Fibroblast of lung (primary cell): ENCODE results near the gene SFMBT2. TPM values are rescaled to one million over a fixed set of nuclear protein-coding genes. Genes with fewer than 3 reads are reported as not detected.

Source experiments
- DNase-seq, 2 donors: peaks; one replicate each; pipeline versions ENCODE4 v3.0.0 to v3.0.0-alpha.2; 2010; ENCODE audit warnings: low read depth in 2 of 2
- H2AFZ ChIP-seq: 2 replicates; pipeline ENCODE4 v1.5.1; 2012; ENCODE audit warnings: low read length, control low read depth, inconsistent platforms
- H3K27ac ChIP-seq: 2 replicates; pipeline ENCODE4 v1.5.1; 2011; ENCODE audit warnings: low read length, control low read depth; ENCODE audit not compliant: insufficient read depth
- H3K27me3 ChIP-seq: 2 replicates; pipeline ENCODE4 v1.5.1; 2011; ENCODE audit warnings: mild to moderate bottlenecking, low read length; ENCODE audit not compliant: control insufficient read depth, insufficient read depth
- H3K36me3 ChIP-seq: 2 replicates; pipeline ENCODE4 v1.5.1; 2011; ENCODE audit warnings: low read length; ENCODE audit not compliant: control insufficient read depth, insufficient read depth
- H3K4me1 ChIP-seq: 2 replicates; pipeline ENCODE4 v1.5.1; 2011; ENCODE audit warnings: low read length; ENCODE audit not compliant: control insufficient read depth, insufficient read depth; ENCODE audit errors: extremely low read depth
- H3K4me2 ChIP-seq: 2 replicates; pipeline ENCODE4 v1.5.1; 2011; ENCODE audit warnings: low read length, control low read depth; ENCODE audit not compliant: insufficient read depth; ENCODE audit errors: extremely low read depth
- H3K4me3 ChIP-seq, 4 experiments: fragments of 200-600 bp in 1 of 4; sonication (generic) in 1 of 4; replicated peaks in 1 of 4; 2 replicates each; pipeline ENCODE4 v1.5.1; 2011 to 2016; ENCODE audit warnings: low read length in 4 of 4, low read depth in 3 of 4, mild to moderate bottlenecking in 3 of 4, control low read depth in 2 of 4, inconsistent platforms in 1 of 4, mixed read lengths in 1 of 4; ENCODE audit not compliant: insufficient read depth in 1 of 4; ENCODE audit errors: control extremely low read depth in 1 of 4
- H3K79me2 ChIP-seq: 2 replicates; pipeline ENCODE4 v1.5.1; 2012; ENCODE audit warnings: mild to moderate bottlenecking, low read length, inconsistent platforms; ENCODE audit not compliant: control insufficient read depth, insufficient read depth
- H3K9ac ChIP-seq: 2 replicates; pipeline ENCODE4 v1.5.1; 2011; ENCODE audit warnings: mild to moderate bottlenecking, low read length, control low read depth; ENCODE audit not compliant: insufficient read depth
- H3K9me3 ChIP-seq: 2 replicates; pipeline ENCODE4 v1.5.1; 2012; ENCODE audit warnings: low read depth, low read length; ENCODE audit not compliant: control insufficient read depth, insufficient read depth
- H4K20me1 ChIP-seq: 2 replicates; pipeline ENCODE4 v1.5.1; 2011; ENCODE audit warnings: low read length; ENCODE audit not compliant: control insufficient read depth, insufficient read depth; ENCODE audit errors: extremely low read depth
- EZH2 ChIP-seq: IDR thresholded peaks from 2 replicates; pipeline ENCODE4 v1.5.1; 2012; ENCODE audit warnings: low read length, control low read depth, mild to moderate bottlenecking; ENCODE audit errors: missing control alignments
- polyA plus RNA-seq, 2 donors: library from polyadenylated mRNA; depleted of rRNA in 1 of 2; stranded (reverse) in 1 of 2; unstranded in 1 of 2; fragments of >200 nt; gene quantifications; 2 replicates each; pipeline ENCODE4 v1.2.1, GENCODE V29; 2011 to 2012; ENCODE audit warnings: missing spikeins in 1 of 2
- total RNA-seq: library from RNA; depleted of rRNA; stranded (reverse); fragments of >200 nt; gene quantifications from 2 replicates; pipeline ENCODE4 v1.2.1, GENCODE V29; 2014
- TF ChIP-seq, protein P1 (sequence below), 2 donors: IDR thresholded peaks in 1 of 2; conservative IDR thresholded peaks in 1 of 2; 1 replicate in 1 of 2; 2 replicates in 1 of 2; pipeline ENCODE4 v1.5.1; 2011 to 2012; ENCODE audit warnings: low read length in 2 of 2, control low read depth in 1 of 2, inconsistent platforms in 1 of 2, low read depth in 1 of 2, mild to moderate bottlenecking in 1 of 2

The SFMBT2 gene
- total and polyA plus RNA-seq, 2 donors (not counting 1 experiment from before 2014, with no cell fraction given) = 0.52 to 2.5 TPM

DNA sequence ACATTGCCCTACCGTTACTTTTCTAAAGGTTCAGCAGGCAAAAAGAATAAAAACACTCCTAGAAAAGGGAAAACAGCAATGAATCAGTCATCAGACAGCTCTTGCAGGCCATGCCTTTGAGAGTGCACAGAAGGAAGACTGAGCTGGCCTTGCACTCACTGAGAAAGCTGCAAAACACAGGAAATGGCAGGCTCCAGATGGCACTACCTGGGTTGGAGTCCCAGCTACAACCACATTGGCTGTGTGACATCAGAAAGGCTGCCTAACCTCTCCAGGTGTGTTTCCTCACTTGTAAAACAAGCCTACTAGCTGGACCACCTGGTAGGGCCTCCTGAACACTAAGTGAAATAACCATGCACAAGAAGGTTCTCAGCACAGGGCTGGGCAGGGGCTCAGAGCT, 113.7 kb downstream of the SFMBT2 start:
- Histone ChIP-seq H3K79me2 (no peaks in the 10 kb centered on the region), H3K4me2 (no peak overlapping the region), H3K4me1 (no peaks in the 10 kb centered on the region), H2AFZ (no peak overlapping the region), H3K4me3 (no peak overlapping the region), H3K9me3 (no peaks in the 10 kb centered on the region), H3K27me3 (no peaks in the 10 kb centered on the region), H4K20me1 (no peaks in the 10 kb centered on the region), H3K9ac (no peak overlapping the region), H3K36me3 (no peaks in the 10 kb centered on the region), H3K27ac (no peak overlapping the region)
- TF ChIP-seq EZH2 = no peak
- TF ChIP-seq, protein P1, sequence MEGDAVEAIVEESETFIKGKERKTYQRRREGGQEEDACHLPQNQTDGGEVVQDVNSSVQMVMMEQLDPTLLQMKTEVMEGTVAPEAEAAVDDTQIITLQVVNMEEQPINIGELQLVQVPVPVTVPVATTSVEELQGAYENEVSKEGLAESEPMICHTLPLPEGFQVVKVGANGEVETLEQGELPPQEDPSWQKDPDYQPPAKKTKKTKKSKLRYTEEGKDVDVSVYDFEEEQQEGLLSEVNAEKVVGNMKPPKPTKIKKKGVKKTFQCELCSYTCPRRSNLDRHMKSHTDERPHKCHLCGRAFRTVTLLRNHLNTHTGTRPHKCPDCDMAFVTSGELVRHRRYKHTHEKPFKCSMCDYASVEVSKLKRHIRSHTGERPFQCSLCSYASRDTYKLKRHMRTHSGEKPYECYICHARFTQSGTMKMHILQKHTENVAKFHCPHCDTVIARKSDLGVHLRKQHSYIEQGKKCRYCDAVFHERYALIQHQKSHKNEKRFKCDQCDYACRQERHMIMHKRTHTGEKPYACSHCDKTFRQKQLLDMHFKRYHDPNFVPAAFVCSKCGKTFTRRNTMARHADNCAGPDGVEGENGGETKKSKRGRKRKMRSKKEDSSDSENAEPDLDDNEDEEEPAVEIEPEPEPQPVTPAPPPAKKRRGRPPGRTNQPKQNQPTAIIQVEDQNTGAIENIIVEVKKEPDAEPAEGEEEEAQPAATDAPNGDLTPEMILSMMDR (conservative IDR thresholded peaks at IDR 0.05 in 1 of 2, IDR thresholded peaks at IDR 0.05 in 1 of 2; ENCODE audit: low read depth in 1 of 2, low read length in 2 of 2) = no peak
- DNase-seq = no peak

DNA sequence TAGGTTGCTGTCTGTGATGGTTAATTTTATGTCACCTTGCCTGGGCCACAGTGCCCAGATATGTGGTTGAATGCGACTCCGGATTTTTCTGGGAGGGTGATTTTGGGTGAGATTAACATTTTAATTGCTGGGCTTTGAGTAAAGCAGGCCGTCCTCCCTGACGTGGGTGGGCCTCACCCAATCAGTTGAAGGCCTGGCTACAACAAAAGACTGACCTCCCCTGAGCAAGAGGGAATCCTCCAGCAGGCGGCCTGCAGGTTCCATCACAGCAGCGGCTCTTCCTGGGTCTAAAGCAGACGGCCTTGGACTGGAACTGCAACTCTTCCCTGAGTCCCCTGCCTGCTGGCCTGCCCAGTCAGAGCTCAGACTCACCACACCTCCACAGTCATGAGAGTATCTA, 114.2 kb downstream of the SFMBT2 start:
- TF ChIP-seq, protein P1 (conservative IDR thresholded peaks at IDR 0.05 in 1 of 2, IDR thresholded peaks at IDR 0.05 in 1 of 2; ENCODE audit: low read depth in 1 of 2, low read length in 2 of 2) = no peak
- TF ChIP-seq EZH2 = no peak
- no peak overlapping the region for H3K9ac ChIP-seq

DNA sequence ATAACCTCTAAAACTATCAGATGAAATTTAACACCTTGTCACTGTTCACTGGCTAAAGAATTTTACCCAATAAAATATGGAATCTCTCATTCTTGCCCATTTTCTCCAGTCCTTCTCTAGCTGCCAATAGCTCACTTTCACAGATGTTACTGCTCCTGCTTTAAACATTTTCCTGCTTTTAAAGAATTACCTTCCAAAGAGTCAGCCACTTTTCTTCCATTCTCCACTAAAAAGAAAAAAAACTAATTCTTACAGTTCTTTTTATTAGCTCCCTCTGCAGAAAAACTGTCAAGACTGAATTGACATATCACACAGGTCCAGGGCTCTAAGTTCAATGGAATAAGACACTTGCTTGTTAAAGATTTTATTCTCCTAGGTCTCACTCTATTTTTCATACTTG, 114.8 kb downstream of the SFMBT2 start:
- no peak for DNase-seq
- no peaks in the 10 kb centered on the region for H4K20me1 ChIP-seq
- no peak overlapping the region for H2AFZ ChIP-seq
- no peak overlapping the region for H3K9ac ChIP-seq
- H3K4me3 ChIP-seq = no peak overlapping the region
- H3K9me3 ChIP-seq = no peaks in the 10 kb centered on the region
- no peaks in the 10 kb centered on the region for H3K27me3 ChIP-seq
- no peak overlapping the region for H3K4me2 ChIP-seq
- no peak overlapping the region for H3K27ac ChIP-seq
- TF ChIP-seq EZH2 = no peak
- TF ChIP-seq, protein P1 (conservative IDR thresholded peaks at IDR 0.05 in 1 of 2, IDR thresholded peaks at IDR 0.05 in 1 of 2; ENCODE audit: low read depth in 1 of 2, low read length in 2 of 2) = no peak
- H3K79me2 ChIP-seq = no peaks in the 10 kb centered on the region
- no peaks in the 10 kb centered on the region for H3K36me3 ChIP-seq
- no peaks in the 10 kb centered on the region for H3K4me1 ChIP-seq

More for the DNA sequence above, 114.2 kb downstream of the SFMBT2 start:
- no peak for DNase-seq
- Histone ChIP-seq H3K4me3 (no peak overlapping the region), H3K4me1 (no peaks in the 10 kb centered on the region), H2AFZ (no peak overlapping the region), H3K27ac (no peak overlapping the region), H3K4me2 (no peak overlapping the region), H3K9me3 (no peaks in the 10 kb centered on the region), H4K20me1 (no peaks in the 10 kb centered on the region), H3K36me3 (no peaks in the 10 kb centered on the region), H3K79me2 (no peaks in the 10 kb centered on the region), H3K27me3 (no peaks in the 10 kb centered on the region)
